ENCODE measurements around the gene MBD4. TPM values are rescaled to one million over a fixed set of nuclear protein-coding genes. Genes with fewer than 3 reads are reported as not detected.
"Not testable (repeated sequence)": the region's sequence is repeated elsewhere in the genome, so short reads cannot be mapped to it uniquely, and the experiment has no call there.

MBD4 gene
- polyA plus RNA-seq, 3 donors, result 25.6 to 31.5 (median 30.1) TPM

DNA sequence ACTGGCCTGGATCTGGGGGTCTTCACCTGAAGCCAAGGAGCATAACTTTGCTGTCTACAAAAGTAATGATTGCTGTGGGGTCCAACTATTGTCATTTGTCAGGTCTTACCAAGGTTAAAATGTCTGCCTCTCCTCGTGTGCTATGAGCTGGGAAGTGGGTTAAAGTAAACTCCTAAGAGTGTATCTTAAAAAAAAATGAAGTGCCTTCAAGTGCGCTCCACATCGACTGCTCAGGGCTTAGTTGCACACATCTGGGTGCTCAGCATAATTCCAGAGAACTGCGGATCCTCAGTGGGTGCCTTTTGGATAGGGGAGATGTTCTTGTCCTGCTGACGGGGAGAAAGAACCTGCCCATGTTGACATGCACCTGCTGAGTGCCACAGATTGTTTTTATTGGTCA, 52.3 kb downstream of the MBD4 start:
- TF ChIP-seq, protein P1, sequence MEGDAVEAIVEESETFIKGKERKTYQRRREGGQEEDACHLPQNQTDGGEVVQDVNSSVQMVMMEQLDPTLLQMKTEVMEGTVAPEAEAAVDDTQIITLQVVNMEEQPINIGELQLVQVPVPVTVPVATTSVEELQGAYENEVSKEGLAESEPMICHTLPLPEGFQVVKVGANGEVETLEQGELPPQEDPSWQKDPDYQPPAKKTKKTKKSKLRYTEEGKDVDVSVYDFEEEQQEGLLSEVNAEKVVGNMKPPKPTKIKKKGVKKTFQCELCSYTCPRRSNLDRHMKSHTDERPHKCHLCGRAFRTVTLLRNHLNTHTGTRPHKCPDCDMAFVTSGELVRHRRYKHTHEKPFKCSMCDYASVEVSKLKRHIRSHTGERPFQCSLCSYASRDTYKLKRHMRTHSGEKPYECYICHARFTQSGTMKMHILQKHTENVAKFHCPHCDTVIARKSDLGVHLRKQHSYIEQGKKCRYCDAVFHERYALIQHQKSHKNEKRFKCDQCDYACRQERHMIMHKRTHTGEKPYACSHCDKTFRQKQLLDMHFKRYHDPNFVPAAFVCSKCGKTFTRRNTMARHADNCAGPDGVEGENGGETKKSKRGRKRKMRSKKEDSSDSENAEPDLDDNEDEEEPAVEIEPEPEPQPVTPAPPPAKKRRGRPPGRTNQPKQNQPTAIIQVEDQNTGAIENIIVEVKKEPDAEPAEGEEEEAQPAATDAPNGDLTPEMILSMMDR (IDR thresholded peaks at IDR 0.05), result no peak
- H3K4me1 Mint-ChIP-seq, result peaks cover 3% of the 10 kb centered on the region
- no peak overlapping the region for H3K27ac Mint-ChIP-seq
- no peak for DNase-seq
- H3K4me2 ChIP-seq (replicated peaks; ENCODE audit: extremely low read depth, low read length, poor library complexity, severe bottlenecking), result no peak overlapping the region
- H3K36me3 Mint-ChIP-seq, result peaks cover 61 to 73% of the 10 kb centered on the region in 2 donors
- H3K9me3 Mint-ChIP-seq, result no peaks in the 10 kb centered on the region
- intact Hi-C loops (cut with micrococcal nuclease), result no loop called here
- H3K79me2 ChIP-seq (ENCODE audit: insufficient read depth, low read length), result no peaks in the 10 kb centered on the region
- H3K4me3 ChIP-seq (replicated peaks in 1 of 3; ENCODE audit: low read depth in 2 of 3, low read length in 3 of 3), result no peak overlapping the region
- no peaks in the 10 kb centered on the region for H3K9me3 ChIP-seq (replicated peaks in 1 of 2; ENCODE audit: control insufficient read depth in 1 of 2, insufficient read depth in 1 of 2, low read length in 2 of 2)
- H3K9ac ChIP-seq (ENCODE audit: insufficient read depth, low read length, poor library complexity, severe bottlenecking), result no peak overlapping the region
- H3K27me3 Mint-ChIP-seq (ENCODE audit: low read depth in 3 of 3), result no peaks in the 10 kb centered on the region
- H3K4me1 ChIP-seq (ENCODE audit: control insufficient read depth in 1 of 2, insufficient read depth in 2 of 2, low read length in 2 of 2), result peaks cover under 1 to 2% of the 10 kb centered on the region in 2 donors
- H3K4me3 Mint-ChIP-seq, result no peak overlapping the region
- no peak overlapping the region for H2AFZ ChIP-seq (ENCODE audit: insufficient read depth, low read depth, low read length, poor library complexity, severe bottlenecking)
- 100% methylated on average over 2 of the region's 5 CpGs for WGBS (ENCODE audit: insufficient coverage)
- no peak overlapping the region for H3K27ac ChIP-seq (ENCODE audit: low read depth in 1 of 2, low read length in 2 of 2)
- H3K27me3 ChIP-seq (ENCODE audit: control insufficient read depth in 2 of 2, insufficient read depth in 2 of 2, low read length in 2 of 2), result no peaks in the 10 kb centered on the region
- H4K20me1 ChIP-seq (ENCODE audit: insufficient read depth, low read length), result peaks cover 7% of the 10 kb centered on the region
- peaks cover 55 to 71% of the 10 kb centered on the region in 2 donors for H3K36me3 ChIP-seq (replicated peaks in 1 of 2; ENCODE audit: control insufficient read depth in 1 of 2, insufficient read depth in 2 of 2, low read length in 2 of 2)

DNA sequence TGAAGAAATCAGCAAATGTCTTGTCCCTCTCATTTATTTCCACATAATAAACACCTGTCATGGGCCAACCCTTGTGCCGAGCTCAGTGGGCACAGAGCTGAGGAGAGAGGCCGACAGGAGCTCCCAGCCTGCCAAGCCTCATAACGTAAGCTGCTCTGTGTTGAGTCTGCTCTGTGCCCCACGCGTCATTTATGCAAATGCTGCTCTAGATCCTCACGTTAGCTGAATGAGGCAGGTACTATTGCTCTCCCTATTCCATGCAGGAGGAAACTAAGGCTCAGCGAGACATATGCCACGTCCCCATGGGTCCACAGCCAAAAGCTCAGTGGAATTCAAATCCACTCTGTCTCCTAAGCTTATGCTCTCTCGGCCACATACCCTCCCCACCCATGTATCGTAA, 52.8 kb downstream of the MBD4 start:
- Histone ChIP-seq H3K27ac (ENCODE audit: low read depth in 1 of 2, low read length in 2 of 2) (no peak overlapping the region), H2AFZ (ENCODE audit: insufficient read depth, low read depth, low read length, poor library complexity, severe bottlenecking) (no peak overlapping the region), H3K4me1 (ENCODE audit: control insufficient read depth in 1 of 2, insufficient read depth in 2 of 2, low read length in 2 of 2) (peaks cover 6% of the 10 kb centered on the region in 2 donors), H3K4me3 (replicated peaks in 1 of 3; ENCODE audit: low read depth in 2 of 3, low read length in 3 of 3) (no peak overlapping the region), H3K79me2 (ENCODE audit: insufficient read depth, low read length) (no peaks in the 10 kb centered on the region), H4K20me1 (ENCODE audit: insufficient read depth, low read length) (peaks cover 7% of the 10 kb centered on the region), H3K4me2 (replicated peaks; ENCODE audit: extremely low read depth, low read length, poor library complexity, severe bottlenecking) (no peak overlapping the region), H3K9me3 (replicated peaks in 1 of 2; ENCODE audit: control insufficient read depth in 1 of 2, insufficient read depth in 1 of 2, low read length in 2 of 2) (no peaks in the 10 kb centered on the region), H3K27me3 (ENCODE audit: control insufficient read depth in 2 of 2, insufficient read depth in 2 of 2, low read length in 2 of 2) (no peaks in the 10 kb centered on the region), H3K9ac (ENCODE audit: insufficient read depth, low read length, poor library complexity, severe bottlenecking) (no peak overlapping the region), H3K36me3 (replicated peaks in 1 of 2; ENCODE audit: control insufficient read depth in 1 of 2, insufficient read depth in 2 of 2, low read length in 2 of 2) (peaks cover 50 to 66% of the 10 kb centered on the region in 2 donors)
- H3K4me1 Mint-ChIP-seq, result peaks cover 8% of the 10 kb centered on the region
- DNase-seq, result no peak
- H3K36me3 Mint-ChIP-seq, result peaks cover 57 to 73% of the 10 kb centered on the region in 2 donors
- TF ChIP-seq, protein P1 (IDR thresholded peaks at IDR 0.05), result no peak
- H3K27me3 Mint-ChIP-seq (ENCODE audit: low read depth in 3 of 3), result no peaks in the 10 kb centered on the region
- no peak overlapping the region for H3K27ac Mint-ChIP-seq
- 98% methylated on average over 9 of the region's 10 CpGs for WGBS (ENCODE audit: insufficient coverage)
- H3K4me3 Mint-ChIP-seq, result no peak overlapping the region
- no peaks in the 10 kb centered on the region for H3K9me3 Mint-ChIP-seq
- intact Hi-C loops (cut with micrococcal nuclease), result no loop called here

DNA sequence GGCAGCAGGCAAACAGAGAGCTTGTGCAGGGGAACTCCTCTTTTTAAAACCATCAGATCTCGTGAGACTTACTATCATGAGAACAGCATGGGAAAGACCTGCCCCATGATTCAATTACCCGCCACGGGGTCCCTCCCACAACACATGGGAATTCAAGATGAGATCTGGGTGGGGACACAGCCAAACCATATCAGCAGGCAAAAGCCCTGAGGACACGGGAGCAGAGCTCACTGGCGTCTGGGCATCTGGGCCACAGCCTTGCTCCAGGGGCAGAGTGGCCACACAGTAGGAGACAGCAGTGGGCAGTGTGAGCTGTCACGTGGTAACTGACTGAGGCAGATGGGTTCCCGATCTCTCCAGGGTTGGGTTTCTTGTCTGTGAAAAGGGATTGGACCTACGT, 54.2 kb downstream of the MBD4 start:
- H4K20me1 ChIP-seq (ENCODE audit: insufficient read depth, low read length); H3K27me3 Mint-ChIP-seq (ENCODE audit: low read depth in 3 of 3); H3K79me2 ChIP-seq (ENCODE audit: insufficient read depth, low read length); H3K4me1 ChIP-seq (ENCODE audit: control insufficient read depth in 1 of 2, insufficient read depth in 2 of 2, low read length in 2 of 2); DNase-seq; H3K27ac ChIP-seq (ENCODE audit: low read depth in 1 of 2, low read length in 2 of 2); H3K4me3 ChIP-seq (replicated peaks in 1 of 3; ENCODE audit: low read depth in 2 of 3, low read length in 3 of 3); H3K4me2 ChIP-seq (replicated peaks; ENCODE audit: extremely low read depth, low read length, poor library complexity, severe bottlenecking); H3K4me1 Mint-ChIP-seq; H3K9me3 ChIP-seq (replicated peaks in 1 of 2; ENCODE audit: control insufficient read depth in 1 of 2, insufficient read depth in 1 of 2, low read length in 2 of 2); intact Hi-C loops (cut with micrococcal nuclease); H3K9me3 Mint-ChIP-seq; H3K4me3 Mint-ChIP-seq; H2AFZ ChIP-seq (ENCODE audit: insufficient read depth, low read depth, low read length, poor library complexity, severe bottlenecking); H3K9ac ChIP-seq (ENCODE audit: insufficient read depth, low read length, poor library complexity, severe bottlenecking); H3K27me3 ChIP-seq (ENCODE audit: control insufficient read depth in 2 of 2, insufficient read depth in 2 of 2, low read length in 2 of 2): not testable (repeated sequence)
- Mint-ChIP-seq H3K27ac (peak overlapping the region in 1 of 7 donors; percentile 20), H3K36me3 (peaks cover 45 to 65% of the 10 kb centered on the region in 2 donors)
- H3K36me3 ChIP-seq (replicated peaks in 1 of 2; ENCODE audit: control insufficient read depth in 1 of 2, insufficient read depth in 2 of 2, low read length in 2 of 2), result peaks cover 37 to 51% of the 10 kb centered on the region in 2 donors
- WGBS (ENCODE audit: insufficient coverage), result 87% methylated on average over 7 of the region's 8 CpGs

Data from CD14-positive monocyte (primary cell).